DMS53 (cell line): ENCODE measurements around the gene ADRA2B.
"Not testable (repeated sequence)": the region's sequence is repeated elsewhere in the genome, so short reads cannot be mapped to it uniquely, and the experiment has no call there.

Experiments used
- DNase-seq: peaks from one replicate; lab custom pipeline; 2025; lab: John Stamatoyannopoulos, UW

ADRA2B gene

GRCh38 chr2:96087130-96087529, 29.2 kb downstream of the ADRA2B start:
- no peak for DNase-seq

- DNase-seq = no peak
Measured at GRCh38 chr2:96085541-96086355, 30.6 kb downstream of the ADRA2B start.

GRCh38 chr2:96084858-96085518, 31.4 kb downstream of the ADRA2B start:
- not testable (repeated sequence) for DNase-seq

GRCh38 chr2:96083989-96084857, 32.1 kb downstream of the ADRA2B start:
- DNase-seq = no peak

GRCh38 chr2:96083064-96083939, 33.1 kb downstream of the ADRA2B start:
- DNase-seq = no peak

GRCh38 chr2:96082211-96083063, 33.9 kb downstream of the ADRA2B start:
- no peak for DNase-seq

GRCh38 chr2:96081042-96081441, 35.3 kb downstream of the ADRA2B start:
- DNase-seq = no peak

GRCh38 chr2:96075199-96075771, 41.1 kb downstream of the ADRA2B start:
- DNase-seq = no peak

GRCh38 chr2:96074156-96074555, 42.2 kb downstream of the ADRA2B start:
- DNase-seq = no peak

- DNase-seq = no peak
Measured at GRCh38 chr2:96073170-96073775, 43.1 kb downstream of the ADRA2B start.

GRCh38 chr2:96072746-96073145, 43.6 kb downstream of the ADRA2B start:
- no peak for DNase-seq

GRCh38 chr2:96071977-96072491, 44.3 kb downstream of the ADRA2B start:
- DNase-seq = not testable (repeated sequence)

GRCh38 chr2:96071087-96071976, 45.0 kb downstream of the ADRA2B start:
- not testable (repeated sequence) for DNase-seq

- DNase-seq = not testable (repeated sequence)
Measured at GRCh38 chr2:96070351-96070750, 46.0 kb downstream of the ADRA2B start.

- not testable (repeated sequence) for DNase-seq
Measured at GRCh38 chr2:96069878-96070277, 46.5 kb downstream of the ADRA2B start.

GRCh38 chr2:96067902-96068581, 48.3 kb downstream of the ADRA2B start:
- peak; percentile 75 for DNase-seq

GRCh38 chr2:96067098-96067660, 49.2 kb downstream of the ADRA2B start:
- not testable (repeated sequence) for DNase-seq
